H54 (cell line): ENCODE data around the gene ALKBH2.

ENCODE experiments used
- DNase-seq: peaks from one replicate; pipeline ENCODE4 v3.0.0; 2011; ENCODE audit warnings: low spot score, mixed read lengths; ENCODE audit not compliant: insufficient read length
- FAIRE-seq: peaks from 3 replicates; lab custom pipeline; 2011; peaks lifted over from hg19 to GRCh38; lab: Jason Lieb, UNC
- POLR2A ChIP-seq: IDR thresholded peaks from 2 replicates; pipeline ENCODE4 v1.6.1; 2011; ENCODE audit warnings: low read depth, mild to moderate bottlenecking, low read length

Gene ALKBH2

GRCh38 chr12:109047081-109047805 is 46.0 kb downstream of the ALKBH2 start:
- FAIRE-seq (peak; percentile 30), DNase-seq (peak; percentile 8)
- no peak for TF ChIP-seq POLR2A

DNA sequence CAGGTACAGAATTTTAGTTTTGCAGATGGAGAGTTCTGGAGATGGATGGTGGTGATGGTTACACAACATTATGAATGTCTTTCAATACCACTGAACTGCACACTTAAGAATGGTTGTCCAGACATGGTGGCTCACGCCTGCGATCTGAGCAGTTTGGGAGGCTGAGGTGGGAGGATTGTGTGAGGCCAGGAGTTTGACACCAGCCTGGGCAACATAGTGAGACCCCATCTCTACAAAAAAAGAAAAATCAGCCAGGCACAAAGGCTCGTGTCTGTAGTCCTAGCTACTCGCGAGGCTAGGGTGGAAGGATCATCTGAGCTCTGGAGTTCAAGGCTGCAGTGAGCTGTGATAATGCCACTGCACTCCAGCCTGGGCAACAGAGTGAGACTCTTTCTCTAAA is 49.0 kb downstream of the ALKBH2 start:
- DNase-seq = no peak
- no peak for TF ChIP-seq POLR2A
- no peak for FAIRE-seq
